ENCODE measurements around the gene CYP4A22.
"Not testable (repeated sequence)": the region's sequence is repeated elsewhere in the genome, so short reads cannot be mapped to it uniquely, and the experiment has no call there.

Gene CYP4A22

GRCh38 chr1:47186267-47187185 lies 49.3 kb downstream of the CYP4A22 start:
- DNase-seq = no peak

DNA sequence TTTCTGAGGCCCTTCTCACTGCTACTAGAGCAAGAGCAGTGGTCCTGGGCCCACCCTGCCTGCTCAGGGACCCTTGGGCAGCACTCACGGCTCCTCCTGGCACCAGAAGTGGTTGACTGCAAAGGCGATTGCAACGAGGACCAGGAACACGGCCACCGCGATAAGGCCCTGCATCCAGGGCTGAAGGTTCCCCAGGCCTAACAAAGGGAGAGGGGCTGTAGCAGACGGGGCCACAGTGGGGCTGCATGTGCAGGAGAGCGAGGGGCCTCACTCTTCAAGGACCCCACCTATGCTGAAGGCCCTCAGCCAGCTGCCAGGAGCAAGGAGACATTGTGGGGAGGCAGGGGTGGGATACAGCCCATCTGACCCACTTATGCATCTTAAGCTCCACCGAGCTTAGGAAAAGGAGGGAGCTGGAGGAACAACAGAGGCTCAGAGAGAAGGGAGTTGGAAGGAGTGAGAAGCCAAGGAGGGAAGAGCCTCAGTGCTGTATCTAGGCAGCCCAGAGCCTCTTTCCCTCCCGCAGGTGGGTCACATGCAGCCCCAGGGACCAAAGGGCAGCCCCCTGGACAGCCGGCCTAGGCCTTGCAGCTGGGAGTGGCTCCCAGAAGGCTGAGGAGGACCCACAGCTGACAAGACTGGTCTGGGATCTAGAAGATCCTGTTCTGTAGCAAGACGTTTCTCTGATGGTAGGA lies 50.1 kb downstream of the CYP4A22 start:
- no peak for DNase-seq

- DNase-seq = no peak
Measured at GRCh38 chr1:47187926-47188250, 50.6 kb downstream of the CYP4A22 start.

DNA sequence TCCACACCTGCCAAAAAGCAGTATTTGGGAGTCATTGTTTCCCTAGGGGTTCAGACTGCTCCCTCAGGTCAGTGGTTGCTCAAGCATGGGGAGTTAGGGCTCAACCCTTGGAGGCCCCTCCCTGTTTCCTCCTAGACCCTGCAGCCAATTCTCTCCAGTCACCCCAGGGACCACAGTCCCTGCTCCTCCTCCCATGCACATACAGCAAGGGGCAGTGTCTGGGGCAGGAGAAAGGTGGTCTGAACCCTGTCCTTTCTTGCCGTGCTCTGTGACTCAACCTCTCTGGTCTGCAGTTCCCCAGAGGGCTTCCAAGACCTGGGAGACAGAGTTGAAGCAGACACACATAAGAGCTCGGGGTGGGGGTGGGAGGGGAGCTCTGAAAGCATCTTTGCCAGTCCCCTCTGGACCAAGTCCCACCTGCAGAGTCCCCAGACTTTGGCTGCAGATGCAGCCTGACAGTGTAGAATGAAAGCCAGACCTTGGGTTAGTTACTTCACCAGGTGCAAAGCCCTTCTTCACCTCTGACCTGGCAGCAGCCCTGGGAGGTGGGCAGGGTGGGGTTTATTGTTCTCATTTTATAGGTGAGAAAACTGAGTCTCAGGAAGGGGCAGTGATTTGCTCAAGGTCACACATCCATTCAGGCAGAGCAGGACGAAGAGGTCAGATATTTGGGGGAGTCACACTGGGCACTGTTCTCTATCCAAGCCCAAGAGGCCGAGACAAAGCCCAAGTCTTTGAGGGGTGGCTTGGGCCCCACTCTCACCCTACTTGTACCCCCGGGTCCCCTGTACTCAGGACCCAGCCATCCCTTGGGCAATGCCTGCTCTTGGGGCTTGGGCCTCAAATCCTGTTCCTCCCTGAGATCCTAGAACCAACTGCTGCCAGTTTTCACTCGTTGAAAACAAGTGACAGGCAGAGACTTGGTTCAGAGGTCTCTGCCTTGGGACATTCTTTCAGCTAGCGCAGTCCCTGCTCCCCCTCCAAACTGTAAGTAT lies 51.8 kb downstream of the CYP4A22 start:
- no peak for DNase-seq

DNA sequence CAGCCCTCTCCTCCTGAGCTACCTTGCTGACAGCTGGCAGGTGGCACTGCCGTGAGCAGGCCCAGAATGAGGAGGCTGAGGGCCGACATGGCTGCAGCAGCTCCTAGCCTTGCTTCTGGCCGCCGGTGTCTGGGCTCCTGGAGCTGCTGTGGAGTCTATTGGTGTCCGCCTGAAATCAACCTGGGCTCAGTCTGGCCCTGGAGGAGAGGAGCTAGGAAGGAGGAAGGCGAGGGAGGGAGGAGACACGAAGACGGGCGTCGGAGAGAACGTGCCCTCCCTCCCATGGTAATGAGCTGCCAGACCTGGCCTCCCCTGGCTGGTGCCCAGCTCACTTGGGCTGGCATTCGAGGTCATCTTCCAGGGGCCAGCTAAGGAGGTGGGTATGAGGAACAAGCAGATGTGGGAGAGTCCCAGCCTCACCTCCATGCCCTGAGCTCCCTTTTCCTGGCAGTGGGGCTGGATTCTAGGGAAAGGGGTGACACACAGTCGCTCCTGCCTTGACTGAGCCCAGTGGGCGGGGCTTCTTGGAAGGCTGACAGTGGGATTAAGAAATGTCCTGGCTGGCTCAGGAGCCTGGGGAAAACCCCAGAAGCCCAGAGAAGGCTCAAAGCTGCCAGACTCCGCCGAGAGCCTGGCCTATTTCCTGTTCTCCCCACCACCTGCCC lies 52.7 kb downstream of the CYP4A22 start, which contains the start of gene PDZK1IP1:
Gene PDZK1IP1 (minus strand): TSS at position 193 of the 665 bp plus-strand sequence. CDS start 104 bp downstream, at position 89.
- no peak for DNase-seq

DNA sequence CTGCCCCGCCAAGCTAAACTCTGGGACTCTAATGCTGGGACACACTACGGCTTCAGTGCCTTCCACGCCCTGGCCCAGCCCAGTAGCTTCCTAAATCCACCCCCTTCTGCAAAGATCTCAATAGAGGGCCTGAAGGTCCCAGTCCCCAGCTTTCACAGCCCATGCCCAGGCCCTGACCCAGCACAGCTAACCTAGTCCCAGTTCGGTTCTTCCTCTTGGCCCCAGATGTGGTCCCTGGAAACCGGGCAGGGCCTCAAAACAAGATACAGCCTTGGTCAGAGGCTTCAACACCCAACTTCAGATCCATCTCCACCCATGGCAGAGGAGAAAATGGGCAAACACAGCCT lies 53.2 kb downstream of the CYP4A22 start:
- no peak for DNase-seq

DNA sequence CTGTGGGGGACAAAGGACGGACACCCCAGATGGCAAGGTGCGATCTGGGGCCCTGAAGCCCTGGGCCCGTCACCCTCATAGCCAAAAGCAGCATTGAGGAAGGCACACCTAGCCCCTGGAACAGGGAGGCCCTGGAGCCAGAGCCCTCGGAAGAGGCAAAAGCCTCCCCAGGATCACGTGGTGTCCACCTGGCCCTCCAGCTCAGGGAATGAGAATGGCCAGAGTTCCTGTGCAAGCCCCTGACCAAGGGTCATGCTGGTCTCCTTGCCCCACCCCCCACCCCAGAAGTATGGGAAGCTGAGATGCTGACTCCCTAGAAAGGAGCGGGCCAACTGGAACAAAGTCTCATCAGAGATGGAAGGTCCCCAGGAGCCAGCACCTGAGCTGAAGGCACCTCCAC lies 53.6 kb downstream of the CYP4A22 start:
- DNase-seq = no peak

GRCh38 chr1:47191940-47192457 lies 54.8 kb downstream of the CYP4A22 start:
- DNase-seq = no peak

DNA sequence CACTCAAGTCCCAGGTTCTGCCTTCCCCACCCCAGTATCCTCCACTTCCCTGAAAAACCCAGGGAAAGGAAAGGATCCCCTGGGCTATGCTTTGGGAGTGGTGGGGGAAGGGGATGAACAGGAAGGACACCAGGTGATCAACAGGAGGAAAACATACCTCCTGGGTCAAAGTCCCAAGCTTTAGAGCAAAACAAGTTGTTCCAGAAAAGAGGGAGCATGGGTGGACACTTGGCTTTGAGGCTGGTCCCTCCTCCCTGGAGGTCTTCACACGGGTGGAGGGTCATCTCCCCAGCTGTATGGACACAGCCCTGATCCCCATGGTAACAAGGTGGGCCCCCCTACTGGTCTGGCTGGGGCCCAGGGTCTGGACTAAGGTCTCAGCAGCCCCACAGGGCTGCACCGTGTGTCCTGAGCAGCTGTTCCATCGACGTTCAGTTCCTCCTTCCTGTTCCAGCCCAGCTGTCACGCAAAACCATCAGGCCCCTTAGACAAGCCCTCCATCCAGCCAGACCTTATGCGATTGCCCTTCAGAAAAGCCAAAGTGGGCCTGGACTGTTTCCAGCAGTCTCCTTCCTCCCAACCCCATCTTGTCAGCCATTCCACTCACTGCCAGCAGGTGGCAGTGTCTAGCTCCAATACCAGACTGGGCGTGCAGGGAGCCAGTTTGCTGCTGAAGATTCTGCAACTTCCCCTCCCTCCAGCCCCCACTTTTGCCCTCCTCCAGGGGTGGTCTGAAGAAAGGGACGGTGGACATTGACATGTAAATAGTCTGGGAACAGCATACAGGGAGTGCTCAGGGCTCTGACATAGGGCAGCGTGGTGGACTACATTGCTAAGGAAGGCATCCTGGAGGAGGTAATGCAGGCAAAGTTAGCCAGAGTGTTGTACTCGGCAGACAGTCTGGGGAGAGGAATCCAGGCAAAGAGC lies 55.5 kb downstream of the CYP4A22 start:
- DNase-seq = peak; percentile 12

- DNase-seq = not testable (repeated sequence)
Measured at GRCh38 chr1:47193496-47193895, 56.3 kb downstream of the CYP4A22 start.

GRCh38 chr1:47194311-47194710 lies 57.1 kb downstream of the CYP4A22 start:
- no peak for DNase-seq

GRCh38 chr1:47195981-47196380 lies 58.7 kb downstream of the CYP4A22 start:
- DNase-seq = not testable (repeated sequence)

- no peak for DNase-seq
Measured at GRCh38 chr1:47196622-47197021, 59.4 kb downstream of the CYP4A22 start.

- DNase-seq = no peak
Measured at GRCh38 chr1:47198214-47198613, 61.0 kb downstream of the CYP4A22 start.

All from NCI-H748 treated with DMSO at 0.1 percent for 48 hours (cell line).